ENCODE data around the gene CAPN14.

CAPN14 gene, protein sequence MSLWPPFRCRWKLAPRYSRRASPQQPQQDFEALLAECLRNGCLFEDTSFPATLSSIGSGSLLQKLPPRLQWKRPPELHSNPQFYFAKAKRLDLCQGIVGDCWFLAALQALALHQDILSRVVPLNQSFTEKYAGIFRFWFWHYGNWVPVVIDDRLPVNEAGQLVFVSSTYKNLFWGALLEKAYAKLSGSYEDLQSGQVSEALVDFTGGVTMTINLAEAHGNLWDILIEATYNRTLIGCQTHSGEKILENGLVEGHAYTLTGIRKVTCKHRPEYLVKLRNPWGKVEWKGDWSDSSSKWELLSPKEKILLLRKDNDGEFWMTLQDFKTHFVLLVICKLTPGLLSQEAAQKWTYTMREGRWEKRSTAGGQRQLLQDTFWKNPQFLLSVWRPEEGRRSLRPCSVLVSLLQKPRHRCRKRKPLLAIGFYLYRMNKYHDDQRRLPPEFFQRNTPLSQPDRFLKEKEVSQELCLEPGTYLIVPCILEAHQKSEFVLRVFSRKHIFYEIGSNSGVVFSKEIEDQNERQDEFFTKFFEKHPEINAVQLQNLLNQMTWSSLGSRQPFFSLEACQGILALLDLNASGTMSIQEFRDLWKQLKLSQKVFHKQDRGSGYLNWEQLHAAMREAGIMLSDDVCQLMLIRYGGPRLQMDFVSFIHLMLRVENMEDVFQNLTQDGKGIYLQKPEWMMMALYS

DNA sequence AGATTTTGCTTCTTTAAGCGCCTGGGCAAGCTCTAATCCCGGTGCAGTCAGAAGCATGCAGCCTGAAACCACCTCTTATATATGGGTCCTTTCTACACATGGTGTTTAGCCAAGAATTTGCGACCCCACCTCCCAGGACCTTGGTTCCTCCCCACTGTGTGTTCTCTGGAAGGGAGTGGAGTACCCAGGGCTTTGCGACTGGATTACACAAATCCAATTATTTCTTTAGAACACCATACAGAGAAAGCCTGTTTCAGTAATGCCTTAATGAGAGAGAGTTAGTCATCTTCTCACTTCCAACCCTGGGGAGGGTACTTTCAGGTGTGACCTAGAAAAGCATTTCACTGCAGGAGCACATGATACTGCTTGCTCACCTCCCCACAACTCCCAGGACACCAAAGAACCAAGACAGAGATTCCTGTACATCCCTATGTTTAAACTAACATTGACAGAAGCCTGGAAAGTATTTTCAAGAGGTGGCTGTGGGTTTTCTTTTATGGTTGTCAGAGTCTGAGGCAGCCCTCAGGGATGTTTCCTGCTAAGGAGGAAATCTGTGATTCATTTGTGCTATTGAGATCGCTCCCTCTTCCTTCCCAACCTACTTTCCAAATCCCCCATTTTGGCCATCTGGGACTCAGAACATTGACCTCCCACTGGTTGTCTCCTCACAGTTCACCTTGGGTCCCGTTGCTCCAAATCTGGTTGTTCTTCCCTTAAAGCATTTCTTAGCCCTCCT lies at the start of gene CAPN14:
Gene CAPN14 (minus strand): TSS at position 51 of the 736 bp plus-strand sequence. CDS start 12,068 bp downstream, outside the sequence.
- no peak for DNase-seq (ENCODE audit: low read depth)

DNA sequence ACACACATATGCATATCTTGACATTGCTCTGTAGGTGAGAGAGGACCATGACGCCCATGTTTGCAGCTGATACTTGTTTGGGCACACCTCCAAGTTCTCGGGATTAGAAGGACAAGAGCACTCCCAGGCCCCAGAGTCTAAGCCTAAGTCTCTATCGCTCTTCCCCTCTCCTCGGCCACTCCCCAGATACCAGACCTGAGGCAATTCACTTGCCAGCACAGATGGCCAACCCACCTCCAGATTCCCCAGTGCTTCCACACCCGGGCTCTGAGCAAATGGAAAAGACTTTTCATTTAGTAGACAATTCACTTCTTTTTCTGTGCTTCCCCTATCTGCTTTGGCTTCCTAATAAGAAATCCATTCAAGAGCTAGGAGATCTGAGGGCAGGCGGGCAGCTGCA lies 49.5 kb upstream of the CAPN14 start:
- DNase-seq (ENCODE audit: low read depth) = no peak
- TF ChIP-seq, protein P1, sequence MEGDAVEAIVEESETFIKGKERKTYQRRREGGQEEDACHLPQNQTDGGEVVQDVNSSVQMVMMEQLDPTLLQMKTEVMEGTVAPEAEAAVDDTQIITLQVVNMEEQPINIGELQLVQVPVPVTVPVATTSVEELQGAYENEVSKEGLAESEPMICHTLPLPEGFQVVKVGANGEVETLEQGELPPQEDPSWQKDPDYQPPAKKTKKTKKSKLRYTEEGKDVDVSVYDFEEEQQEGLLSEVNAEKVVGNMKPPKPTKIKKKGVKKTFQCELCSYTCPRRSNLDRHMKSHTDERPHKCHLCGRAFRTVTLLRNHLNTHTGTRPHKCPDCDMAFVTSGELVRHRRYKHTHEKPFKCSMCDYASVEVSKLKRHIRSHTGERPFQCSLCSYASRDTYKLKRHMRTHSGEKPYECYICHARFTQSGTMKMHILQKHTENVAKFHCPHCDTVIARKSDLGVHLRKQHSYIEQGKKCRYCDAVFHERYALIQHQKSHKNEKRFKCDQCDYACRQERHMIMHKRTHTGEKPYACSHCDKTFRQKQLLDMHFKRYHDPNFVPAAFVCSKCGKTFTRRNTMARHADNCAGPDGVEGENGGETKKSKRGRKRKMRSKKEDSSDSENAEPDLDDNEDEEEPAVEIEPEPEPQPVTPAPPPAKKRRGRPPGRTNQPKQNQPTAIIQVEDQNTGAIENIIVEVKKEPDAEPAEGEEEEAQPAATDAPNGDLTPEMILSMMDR (conservative IDR thresholded peaks at IDR 0.05; ENCODE audit: low read length) = no peak
- H3K4me3 ChIP-seq (ENCODE audit: low read length) = no peak overlapping the region

More for the DNA sequence above, at the start of gene CAPN14:
- H3K4me3 ChIP-seq (ENCODE audit: low read length) = no peak within 1 kb of the TSS
- TF ChIP-seq, protein P1 (conservative IDR thresholded peaks at IDR 0.05; ENCODE audit: low read length) = no peak

DNA sequence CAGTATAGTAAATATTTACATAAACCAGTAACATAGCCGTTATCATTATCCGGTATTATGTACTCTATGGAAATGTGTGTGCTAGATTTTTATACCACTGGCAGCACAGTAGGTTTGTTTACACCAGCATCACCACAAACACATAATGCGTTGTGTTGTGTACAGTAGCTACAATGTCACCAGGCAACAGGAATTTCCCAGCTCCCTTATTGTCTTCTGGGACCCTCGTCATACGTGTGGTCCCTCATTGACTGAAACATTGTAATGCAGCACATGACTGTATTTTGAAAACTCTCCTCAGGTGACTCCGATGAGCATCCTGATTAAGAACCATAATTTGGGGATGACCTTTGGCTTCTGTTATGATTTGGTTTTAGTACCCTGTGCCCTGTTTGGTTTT lies 47.9 kb upstream of the CAPN14 start:
- no peak overlapping the region for H3K4me3 ChIP-seq (ENCODE audit: low read length)
- no peak for DNase-seq (ENCODE audit: low read depth)
- TF ChIP-seq, protein P1 (conservative IDR thresholded peaks at IDR 0.05; ENCODE audit: low read length) = no peak

DNA sequence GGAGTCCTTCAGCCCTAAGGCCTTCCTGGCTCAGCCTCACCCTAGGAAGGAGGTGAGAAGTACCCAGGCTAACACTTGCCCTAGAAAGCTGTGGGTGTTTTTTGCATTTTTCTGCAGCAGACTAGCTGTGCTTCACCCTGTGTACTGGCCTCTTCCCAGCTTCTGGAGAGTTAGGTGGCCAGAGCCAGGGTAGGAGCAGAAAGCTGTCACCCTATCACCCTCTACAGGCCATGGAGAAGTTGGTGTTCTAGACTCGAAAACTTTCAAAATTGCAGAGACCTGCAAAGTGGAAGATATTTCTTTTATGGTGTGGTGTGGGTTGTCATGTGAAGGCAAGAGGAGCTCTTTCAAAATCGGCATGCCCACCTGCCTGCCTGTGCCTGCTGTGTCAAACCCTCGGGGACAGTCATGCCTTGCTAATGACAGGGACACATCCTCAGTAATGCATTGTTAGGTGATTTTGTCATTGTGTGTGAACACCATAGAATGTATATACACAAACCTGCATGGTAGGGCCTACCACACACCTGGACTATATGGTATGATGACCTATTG lies 46.4 kb upstream of the CAPN14 start:
- TF ChIP-seq, protein P1 (conservative IDR thresholded peaks at IDR 0.05; ENCODE audit: low read length) = peak; percentile 10; the same call in 1 of the 2 replicates
- H3K4me3 ChIP-seq (ENCODE audit: low read length) = no peak overlapping the region
- no peak for DNase-seq (ENCODE audit: low read depth)

DNA sequence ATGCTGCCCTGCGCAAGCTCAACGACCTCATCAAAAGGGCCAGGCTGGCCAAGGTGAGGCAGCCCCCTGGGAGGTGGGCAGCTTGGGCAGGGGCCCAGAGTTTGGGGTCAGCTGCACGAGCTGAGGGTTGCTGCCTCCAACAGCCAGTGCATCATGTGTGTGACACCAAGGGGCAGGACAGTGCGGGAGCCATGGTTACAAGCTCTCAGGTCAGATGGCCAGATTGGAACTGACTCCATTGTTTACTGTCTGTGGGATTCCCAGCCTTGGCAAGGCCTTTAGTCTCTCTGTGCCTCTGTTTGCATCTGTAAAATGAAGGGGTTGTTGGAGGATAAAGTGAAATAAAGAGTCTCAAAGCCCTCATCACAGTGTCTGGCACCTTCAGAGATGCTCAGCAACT lies 43.6 kb upstream of the CAPN14 start:
- no peak overlapping the region for H3K4me3 ChIP-seq (ENCODE audit: low read length)
- no peak for DNase-seq (ENCODE audit: low read depth)
- TF ChIP-seq, protein P1 (conservative IDR thresholded peaks at IDR 0.05; ENCODE audit: low read length) = no peak

DNA sequence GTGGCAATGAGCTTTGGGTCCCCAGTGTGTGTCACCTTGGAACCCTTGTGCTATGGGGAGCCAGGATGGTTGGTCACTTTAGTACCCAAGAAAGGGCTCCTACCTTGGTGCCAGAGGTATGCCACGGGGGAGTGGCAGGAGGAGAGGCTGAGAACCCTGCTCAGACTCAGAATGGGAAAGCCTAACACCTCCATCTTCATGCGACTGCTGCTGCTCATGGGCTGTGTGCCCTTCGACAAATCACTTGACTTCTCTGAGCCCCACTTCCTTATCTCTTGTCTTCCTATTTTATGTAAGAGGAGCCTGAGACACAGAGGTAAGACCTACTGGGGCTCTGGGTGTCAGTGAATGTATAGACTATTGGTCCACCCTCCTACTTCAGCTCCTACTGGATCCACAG lies 41.8 kb upstream of the CAPN14 start:
- DNase-seq (ENCODE audit: low read depth) = no peak
- no peak overlapping the region for H3K4me3 ChIP-seq (ENCODE audit: low read length)
- TF ChIP-seq, protein P1 (conservative IDR thresholded peaks at IDR 0.05; ENCODE audit: low read length) = no peak
